Measurements from ENCODE around the gene LAT.
"Not testable (repeated sequence)": the region's sequence is repeated elsewhere in the genome, so short reads cannot be mapped to it uniquely, and the experiment has no call there.

The LAT gene

GRCh38 chr16:28990375-28991040 is 5.7 kb downstream of the LAT start:
- Histone ChIP-seq H3K4me3 (ENCODE audit: low read depth, low read length) (no peak overlapping the region), H3K27ac (no peak overlapping the region)
- TF ChIP-seq CTCF (IDR thresholded peaks at IDR 0.05; ENCODE audit: low read depth, low read length), result no peak

GRCh38 chr16:28991687-28992086 is 6.8 kb downstream of the LAT start:
- peaks cover 5% of the 10 kb centered on the region; the same call in 1 of the 2 replicates for H3K36me3 ChIP-seq
- no peaks in the 10 kb centered on the region for H3K27me3 ChIP-seq (ENCODE audit: insufficient read depth, low read depth, severe bottlenecking)
- no peak overlapping the region for H3K4me3 ChIP-seq (ENCODE audit: low read depth, low read length)
- peak; percentile 78 for DNase-seq
- no peaks in the 10 kb centered on the region for H3K9me3 ChIP-seq (ENCODE audit: severe bottlenecking)
- TF ChIP-seq CTCF (IDR thresholded peaks at IDR 0.05; ENCODE audit: low read depth, low read length), result no peak
- H3K27ac ChIP-seq, result peak overlapping the region; percentile 51

More at GRCh38 chr16:28990375-28991040, 5.7 kb downstream of the LAT start:
- DNase-seq, result no peak
- Histone ChIP-seq H3K27me3 (ENCODE audit: insufficient read depth, low read depth, severe bottlenecking) (no peaks in the 10 kb centered on the region), H3K9me3 (ENCODE audit: severe bottlenecking) (no peaks in the 10 kb centered on the region), H3K36me3 (peaks cover 5% of the 10 kb centered on the region; the same call in 1 of the 2 replicates)

GRCh38 chr16:28992496-28992895 is 7.6 kb downstream of the LAT start:
- Histone ChIP-seq H3K9me3 (ENCODE audit: severe bottlenecking) (no peaks in the 10 kb centered on the region), H3K36me3 (no peaks in the 10 kb centered on the region), H3K27ac (no peak overlapping the region; the same call in 1 of the 2 replicates), H3K4me3 (ENCODE audit: low read depth, low read length) (no peak overlapping the region), H3K27me3 (ENCODE audit: insufficient read depth, low read depth, severe bottlenecking) (no peaks in the 10 kb centered on the region)
- no peak for TF ChIP-seq CTCF (IDR thresholded peaks at IDR 0.05; ENCODE audit: low read depth, low read length)
- no peak for DNase-seq

- no peaks in the 10 kb centered on the region for H3K36me3 ChIP-seq
- no peaks in the 10 kb centered on the region for H3K27me3 ChIP-seq (ENCODE audit: insufficient read depth, low read depth, severe bottlenecking)
- H3K27ac ChIP-seq, result no peak overlapping the region
- no peak overlapping the region for H3K4me3 ChIP-seq (ENCODE audit: low read depth, low read length)
- no peaks in the 10 kb centered on the region for H3K9me3 ChIP-seq (ENCODE audit: severe bottlenecking)
- TF ChIP-seq CTCF (IDR thresholded peaks at IDR 0.05; ENCODE audit: low read depth, low read length), result no peak
- DNase-seq, result no peak
Observed at GRCh38 chr16:28998837-28999236, 14.0 kb downstream of the LAT start.

- no peak for TF ChIP-seq CTCF (IDR thresholded peaks at IDR 0.05; ENCODE audit: low read depth, low read length)
- Histone ChIP-seq H3K36me3 (no peaks in the 10 kb centered on the region), H3K27ac (no peak overlapping the region), H3K4me3 (ENCODE audit: low read depth, low read length) (no peak overlapping the region), H3K27me3 (ENCODE audit: insufficient read depth, low read depth, severe bottlenecking) (no peaks in the 10 kb centered on the region), H3K9me3 (ENCODE audit: severe bottlenecking) (no peaks in the 10 kb centered on the region)
- no peak for DNase-seq
Observed at GRCh38 chr16:28999577-28999976, 14.7 kb downstream of the LAT start.

- no peak for TF ChIP-seq CTCF (IDR thresholded peaks at IDR 0.05; ENCODE audit: low read depth, low read length)
- Histone ChIP-seq H3K36me3 (no peaks in the 10 kb centered on the region), H3K4me3 (ENCODE audit: low read depth, low read length) (no peak overlapping the region), H3K27ac (no peak overlapping the region), H3K27me3 (ENCODE audit: insufficient read depth, low read depth, severe bottlenecking) (no peaks in the 10 kb centered on the region), H3K9me3 (ENCODE audit: severe bottlenecking) (no peaks in the 10 kb centered on the region)
- DNase-seq, result no peak
Observed at GRCh38 chr16:29000019-29000418, 15.2 kb downstream of the LAT start.

- not testable (repeated sequence) for H3K4me3 ChIP-seq (ENCODE audit: low read depth, low read length); H3K27me3 ChIP-seq (ENCODE audit: insufficient read depth, low read depth, severe bottlenecking); DNase-seq; H3K9me3 ChIP-seq (ENCODE audit: severe bottlenecking); H3K27ac ChIP-seq; H3K36me3 ChIP-seq
Observed at GRCh38 chr16:29004496-29005139, 19.8 kb downstream of the LAT start.

Data from WERI-Rb-1 (cell line).